ENCODE data around the gene ATP5PD. TPM values are rescaled to one million over a fixed set of nuclear protein-coding genes. Genes with fewer than 3 reads are reported as not detected.

Gene ATP5PD
- total RNA-seq, 1 experiment from 2014 or later, result 362 TPM

GRCh38 chr17:75061618-75062017 is 14.8 kb upstream of the ATP5PD start:
- H3K27ac Mint-ChIP-seq (ENCODE audit: low read depth, unreplicated experiment), result no peak overlapping the region
- peaks cover 51% of the 10 kb centered on the region for H3K36me3 Mint-ChIP-seq (ENCODE audit: insufficient read depth, unreplicated experiment)
- H3K27me3 Mint-ChIP-seq (ENCODE audit: insufficient read depth, unreplicated experiment), result no peaks in the 10 kb centered on the region
- DNase-seq (ENCODE audit: unreplicated experiment), result no peak
- ChIA-PET CTCF (interaction anchor here (0.6 to 4.9 kb wide), 10 partner anchors 8 to 140 kb away, joined by 3 to 38 read pairs (median 6); partner anchors contain the start of gene NT5C), POLR2A (interaction anchor here (0.9 to 1.5 kb wide), 3 partner anchors 48 to 140 kb away, joined by 3 to 4 read pairs (median 3); partner anchors contain the start of gene ARMC7)
- no peak overlapping the region for H3K4me3 Mint-ChIP-seq (ENCODE audit: unreplicated experiment)
- no peaks in the 10 kb centered on the region for H3K4me1 Mint-ChIP-seq (ENCODE audit: insufficient read depth, unreplicated experiment)
- no TSS peak for BruUV-seq (replicated peaks)
- intact Hi-C loops (cut with micrococcal nuclease), result no loop called here
- TF ChIP-seq CTCF (IDR thresholded peaks at IDR 0.05; ENCODE audit: unreplicated experiment), result no peak
- H3K9me3 Mint-ChIP-seq (ENCODE audit: unreplicated experiment), result no peaks in the 10 kb centered on the region

- TF ChIP-seq CTCF (IDR thresholded peaks at IDR 0.05; ENCODE audit: unreplicated experiment), result no peak
- no peak overlapping the region for H3K27ac Mint-ChIP-seq (ENCODE audit: low read depth, unreplicated experiment)
- intact Hi-C loops (cut with micrococcal nuclease), result no loop called here
- ChIA-PET CTCF (interaction anchor here (0.5 to 4.9 kb wide), 10 partner anchors 9 to 141 kb away, joined by 3 to 38 read pairs (median 6); partner anchors contain the start of genes NT5C and SLC16A5), POLR2A (interaction anchor here (0.7 to 1.7 kb wide), 7 partner anchors 9 to 140 kb away, joined by 3 to 7 read pairs (median 4); partner anchors contain the start of genes ARMC7, ATP5PD and KCTD2)
- no peak for DNase-seq (ENCODE audit: unreplicated experiment)
- no peaks in the 10 kb centered on the region for H3K9me3 Mint-ChIP-seq (ENCODE audit: unreplicated experiment)
- no peak overlapping the region for H3K4me3 Mint-ChIP-seq (ENCODE audit: unreplicated experiment)
- H3K27me3 Mint-ChIP-seq (ENCODE audit: insufficient read depth, unreplicated experiment), result no peaks in the 10 kb centered on the region
- no TSS peak for BruUV-seq (replicated peaks)
- no peaks in the 10 kb centered on the region for H3K4me1 Mint-ChIP-seq (ENCODE audit: insufficient read depth, unreplicated experiment)
- H3K36me3 Mint-ChIP-seq (ENCODE audit: insufficient read depth, unreplicated experiment), result peaks cover 56% of the 10 kb centered on the region
Measured at GRCh38 chr17:75061055-75061438, 14.3 kb upstream of the ATP5PD start.

GRCh38 chr17:75060434-75061054 is 13.8 kb upstream of the ATP5PD start:
- POLR2A ChIA-PET, result interaction anchor here (0.7 to 1.7 kb wide), 11 partner anchors 9 to 146 kb away, joined by 3 to 7 read pairs (median 4); partner anchors contain the start of genes ARMC7, ATP5PD and KCTD2
- intact Hi-C loops (cut with micrococcal nuclease), result no loop called here
- no TSS peak for BruUV-seq (replicated peaks)
- Mint-ChIP-seq H3K27me3 (ENCODE audit: insufficient read depth, unreplicated experiment) (no peaks in the 10 kb centered on the region), H3K4me3 (ENCODE audit: unreplicated experiment) (no peak overlapping the region), H3K27ac (ENCODE audit: low read depth, unreplicated experiment) (no peak overlapping the region), H3K36me3 (ENCODE audit: insufficient read depth, unreplicated experiment) (peaks cover 62% of the 10 kb centered on the region), H3K9me3 (ENCODE audit: unreplicated experiment) (no peaks in the 10 kb centered on the region), H3K4me1 (ENCODE audit: insufficient read depth, unreplicated experiment) (no peaks in the 10 kb centered on the region)
- CTCF ChIA-PET, result interaction anchor here (0.5 to 4.9 kb wide), 19 partner anchors 9 to 141 kb away, joined by 3 to 38 read pairs (median 5); partner anchors contain the start of genes HID1, NT5C and SLC16A5
- no peak for DNase-seq (ENCODE audit: unreplicated experiment)
- no peak for TF ChIP-seq CTCF (IDR thresholded peaks at IDR 0.05; ENCODE audit: unreplicated experiment)

All from MCF 10A (cell line).